ENCODE results near the gene CCDC88A.

GRCh38 chr2:55242617-55243016 lies 177.0 kb downstream of the CCDC88A start:
- no peak for TF ChIP-seq CTCF (IDR thresholded peaks at IDR 0.05)
- TF ChIP-seq POLR2A (IDR thresholded peaks at IDR 0.05) = no peak

All from lower leg skin (tissue), 3 donors.